Measurements from ENCODE around the gene KRTAP5-6. TPM values are rescaled to one million over a fixed set of nuclear protein-coding genes. Genes with fewer than 3 reads are reported as not detected.

KRTAP5-6 gene
- total RNA-seq, 1 experiment from 2014 or later, result not detected

- intact Hi-C loops (cut with micrococcal nuclease), result no loop called here
- ChIA-PET CTCF (no interaction called here), POLR2A (ENCODE audit: unreplicated experiment) (no interaction called here)
Measured at GRCh38 chr11:1648653-1649420, 48.2 kb upstream of the KRTAP5-6 start.

GRCh38 chr11:1650034-1650917, 46.7 kb upstream of the KRTAP5-6 start:
- Histone ChIP-seq H3K9me3 (ENCODE audit: low read length) (no peaks in the 10 kb centered on the region), H4K20me1 (ENCODE audit: low read length) (no peaks in the 10 kb centered on the region), H3K36me3 (ENCODE audit: low read depth, low read length) (no peaks in the 10 kb centered on the region), H3K27ac (ENCODE audit: low read length) (no peak overlapping the region), H3K4me1 (ENCODE audit: insufficient read depth, low read length) (no peaks in the 10 kb centered on the region), H3K9ac (ENCODE audit: low read length) (no peak overlapping the region), H3F3A (ENCODE audit: low read length, unreplicated experiment) (no peaks in the 10 kb centered on the region), H3K4me3 (ENCODE audit: low read length) (no peak overlapping the region), H3K9me2 (replicated peaks; ENCODE audit: low read length) (no peaks in the 10 kb centered on the region), H2AFZ (ENCODE audit: low read length) (no peak overlapping the region), H3K27me3 (ENCODE audit: low read length) (0 out of 2 replicates have a peak, but pooled peaks cover 6% of the 10 kb centered on the region), H3K79me2 (ENCODE audit: low read length) (no peaks in the 10 kb centered on the region), H3K4me2 (ENCODE audit: low read length) (no peak overlapping the region)
- BruUV-seq (replicated peaks), result no TSS peak
- ATAC-seq (no peak), DNase-seq (no peak)
- POLR2A ChIA-PET (ENCODE audit: unreplicated experiment), result no interaction called here
- TF ChIP-seq EZH2 (IDR thresholded peaks at IDR 0.05; ENCODE audit: low read length, unreplicated experiment) (no peak), EZH2phosphoT487 (IDR thresholded peaks at IDR 0.05; ENCODE audit: borderline replicate concordance, low read length) (no peak), CTCF (conservative IDR thresholded peaks at IDR 0.05; ENCODE audit: low read depth, low read length) (no peak)
- CTCF ChIA-PET, result interaction anchor here (1.1 kb wide), 1 partner anchor 501 kb away, joined by 4 read pairs; no protein-coding TSS in a partner anchor
- intact Hi-C loops (cut with micrococcal nuclease), result loop anchor here (5.0 kb wide), 1 partner anchor 42 kb away; no protein-coding TSS in a partner anchor

More at GRCh38 chr11:1648653-1649420, 48.2 kb upstream of the KRTAP5-6 start:
- TF ChIP-seq EZH2 (IDR thresholded peaks at IDR 0.05; ENCODE audit: low read length, unreplicated experiment), result no peak
- no peak for TF ChIP-seq CTCF (conservative IDR thresholded peaks at IDR 0.05; ENCODE audit: low read depth, low read length)
- TF ChIP-seq EZH2phosphoT487 (IDR thresholded peaks at IDR 0.05; ENCODE audit: borderline replicate concordance, low read length), result no peak
- BruUV-seq (replicated peaks), result no TSS peak
- no peaks in the 10 kb centered on the region for H3F3A ChIP-seq (ENCODE audit: low read length, unreplicated experiment)
- H3K4me3 ChIP-seq (ENCODE audit: low read length), result no peak overlapping the region
- H2AFZ ChIP-seq (ENCODE audit: low read length), result no peak overlapping the region
- H3K4me2 ChIP-seq (ENCODE audit: low read length), result no peak overlapping the region
- no peaks in the 10 kb centered on the region for H3K4me1 ChIP-seq (ENCODE audit: insufficient read depth, low read length)
- DNase-seq (no peak), ATAC-seq (no peak)
- H3K36me3 ChIP-seq (ENCODE audit: low read depth, low read length), result no peaks in the 10 kb centered on the region
- no peak overlapping the region for H3K27ac ChIP-seq (ENCODE audit: low read length)
- H3K9me2 ChIP-seq (replicated peaks; ENCODE audit: low read length), result no peaks in the 10 kb centered on the region
- no peaks in the 10 kb centered on the region for H3K9me3 ChIP-seq (ENCODE audit: low read length)
- no peaks in the 10 kb centered on the region for H4K20me1 ChIP-seq (ENCODE audit: low read length)
- H3K79me2 ChIP-seq (ENCODE audit: low read length), result no peaks in the 10 kb centered on the region
- 0 out of 2 replicates have a peak, but pooled peaks cover 9% of the 10 kb centered on the region for H3K27me3 ChIP-seq (ENCODE audit: low read length)
- no peak overlapping the region for H3K9ac ChIP-seq (ENCODE audit: low read length)

Measured in PC-3 (cell line).